Measurements from ENCODE around the gene GOLGA2.

DNA sequence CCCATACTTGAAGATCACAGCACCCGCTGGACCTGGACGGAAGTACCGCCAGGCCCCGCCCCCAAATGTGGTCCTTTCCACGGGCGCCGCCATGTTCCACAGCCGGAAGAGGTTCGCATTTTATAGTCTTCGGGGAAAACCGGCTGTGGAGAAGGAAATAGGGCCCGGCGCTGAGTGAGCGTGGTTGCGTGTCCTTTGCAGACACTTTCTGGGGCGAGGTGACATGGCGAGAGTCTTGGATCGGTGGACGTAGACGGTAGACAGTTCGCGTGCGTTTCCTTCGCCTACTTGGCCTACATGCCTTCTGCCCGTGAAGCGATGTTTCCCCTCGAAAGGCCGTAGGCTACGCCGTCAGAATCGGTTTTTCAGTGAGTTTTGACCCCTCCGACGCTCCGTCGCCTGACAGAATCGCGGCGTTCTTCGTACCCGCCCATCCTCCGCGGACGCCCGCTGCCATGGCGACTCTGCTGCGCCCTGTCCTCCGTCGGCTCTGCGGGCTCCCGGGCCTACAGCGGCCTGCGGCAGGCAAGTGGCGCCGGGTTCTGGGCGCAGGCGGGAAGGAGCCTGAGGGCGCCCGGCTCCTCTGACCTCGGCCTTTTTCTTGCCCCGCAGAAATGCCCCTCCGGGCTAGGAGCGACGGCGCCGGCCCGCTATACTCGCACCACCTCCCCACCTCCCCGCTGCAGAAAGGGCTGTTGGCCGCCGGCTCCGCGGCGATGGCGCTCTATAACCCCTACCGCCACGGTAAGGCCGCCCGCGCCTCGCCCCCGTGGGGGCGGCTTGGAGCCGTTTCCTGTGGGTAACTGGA, 46.8 kb upstream of the GOLGA2 start, which contains the start of the genes COQ4 and TRUB2:
- no peak for TF ChIP-seq GATA3 (IDR thresholded peaks at IDR 0.05; ENCODE audit: low read depth, low read length)
- no peak for TF ChIP-seq GATA2 (IDR thresholded peaks at IDR 0.05; ENCODE audit: low read depth, low read length)
